A673 (cell line): ENCODE results near the gene ERBIN. TPM values are rescaled to one million over a fixed set of nuclear protein-coding genes. Genes with fewer than 3 reads are reported as not detected.

Source experiments
- BruUV-seq: library from RNA; stranded (reverse); fragments of 400-500 nt; replicated peaks from 2 replicates; lab custom pipeline; 2021; lab: Mats Ljungman, UMichigan
- CTCF ChIA-PET: fragments of 300-600 bp; sonication (Branson Sonifier 250); formaldehyde crosslinking; loops from one replicate; lab custom pipeline; 2022; ENCODE audit warnings: antibody characterized with exemption; lab: Charles Lee
- POLR2A ChIA-PET: fragments of 300-600 bp; sonication (Branson Sonifier 250); formaldehyde crosslinking; loops from one replicate; lab custom pipeline; 2022; ENCODE audit warnings: antibody characterized with exemption; ENCODE audit not compliant: low non-redundant PET; lab: Charles Lee
- DNase-seq: peaks from one replicate; pipeline ENCODE4 v3.0.0-alpha.2; 2015; ENCODE audit warnings: low spot score
- H3K27ac ChIP-seq: fragments of 200-600 bp; sonication (generic); 2 replicates; pipeline ENCODE4 v1.5.1; 2016; ENCODE audit warnings: mixed run types, low read depth, mild to moderate bottlenecking, mixed read lengths, antibody characterized with exemption, low read length; ENCODE audit not compliant: poor library complexity, severe bottlenecking
- H3K27me3 ChIP-seq: fragments of 200-600 bp; sonication (generic); replicated peaks from 2 replicates; pipeline ENCODE4 v1.6.1; 2017; ENCODE audit warnings: mixed run types, low read depth, mild to moderate bottlenecking, mixed read lengths, antibody characterized with exemption, low read length; ENCODE audit not compliant: insufficient read depth, poor library complexity
- H3K36me3 ChIP-seq: fragments of 200-600 bp; sonication (generic); 2 replicates; pipeline ENCODE4 v1.6.1; 2016; ENCODE audit warnings: mixed run types, mild to moderate bottlenecking, mixed read lengths, antibody characterized with exemption, low read length; ENCODE audit not compliant: insufficient read depth, poor library complexity, severe bottlenecking
- H3K4me1 ChIP-seq: fragments of 200-600 bp; sonication (generic); 2 replicates; pipeline ENCODE4 v1.6.1; 2017; ENCODE audit warnings: mixed run types, mild to moderate bottlenecking, mixed read lengths, antibody characterized with exemption, low read length; ENCODE audit not compliant: insufficient read depth, poor library complexity, severe bottlenecking
- H3K4me3 ChIP-seq: fragments of 200-600 bp; sonication (generic); 2 replicates; pipeline ENCODE4 v1.5.1; 2016; ENCODE audit warnings: low read depth, mixed run types, mild to moderate bottlenecking, mixed read lengths, low read length; ENCODE audit not compliant: poor library complexity, severe bottlenecking
- H3K9me3 ChIP-seq: fragments of 200-600 bp; sonication (generic); 2 replicates; pipeline ENCODE4 v1.6.1; 2016; ENCODE audit warnings: mixed run types, low read depth, mild to moderate bottlenecking, mixed read lengths, antibody characterized with exemption, low read length; ENCODE audit not compliant: poor library complexity, severe bottlenecking
- EZH2 ChIP-seq: fragments of 200-600 bp; sonication (generic); IDR thresholded peaks from 2 replicates; pipeline ENCODE4 v1.6.1; 2017; ENCODE audit warnings: borderline replicate concordance, low read depth, mild to moderate bottlenecking, mixed read lengths, antibody characterized with exemption, low read length; ENCODE audit not compliant: poor library complexity, severe bottlenecking
- intact Hi-C: fragments of 100-400 bp; cut with micrococcal nuclease; formaldehyde crosslinking; loops from one replicate; pipeline ENCODE4 v1.10.0; 2022; ENCODE audit not compliant: unreplicated experiment
- total RNA-seq: library from RNA; stranded (reverse); gene quantifications from 2 replicates; pipeline ENCODE4 v1.2.3, GENCODE V29; 2021
- TF ChIP-seq, protein P1 (sequence below): fragments of 300-800, 200-600 bp; sonication (generic); conservative IDR thresholded peaks from 2 replicates; pipeline ENCODE4 v1.5.1; 2017; ENCODE audit warnings: low read depth, mild to moderate bottlenecking, antibody characterized with exemption, low read length, moderate library complexity, mixed read lengths

Gene ERBIN
- total RNA-seq, 1 experiment from 2014 or later = 47.5 TPM

DNA sequence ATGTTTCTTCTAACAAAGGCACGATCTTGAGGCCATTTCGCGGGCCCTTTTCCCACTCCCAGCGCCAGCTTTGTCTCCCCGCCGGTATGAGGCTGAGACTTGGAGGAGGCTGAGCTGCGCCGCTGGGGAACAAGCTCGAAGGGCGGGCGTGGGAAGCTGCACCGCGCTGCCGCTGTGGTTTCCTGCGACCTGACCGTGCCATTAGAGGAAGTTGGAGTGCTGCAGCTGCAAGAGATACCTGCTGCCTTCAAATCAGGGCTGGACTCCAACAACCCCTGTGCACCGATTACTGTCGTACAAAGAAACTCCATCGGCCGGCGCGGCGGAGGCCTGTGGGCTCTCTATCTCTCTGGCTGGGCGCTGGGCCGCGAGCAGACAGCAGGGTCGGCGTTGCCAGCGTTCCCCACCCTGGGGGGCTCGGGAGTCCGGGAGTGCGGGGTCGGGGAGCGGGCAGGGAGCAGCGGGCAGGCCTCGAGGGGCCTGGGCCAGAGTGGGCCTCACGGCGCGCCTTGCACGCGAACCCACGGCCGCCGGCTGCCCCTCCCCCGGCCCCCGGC is 1.3 kb upstream of the ERBIN start:
- peak overlapping the region; percentile 90 for H3K27ac ChIP-seq
- H3K9me3 ChIP-seq = no peaks in the 10 kb centered on the region
- no peaks in the 10 kb centered on the region for H3K36me3 ChIP-seq
- intact Hi-C loops = loop anchor here (2.0 to 5.0 kb wide), 2 partner anchors 202 to 217 kb away; partner anchors contain the start of genes NLN, SGTB and SREK1
- TF ChIP-seq EZH2 = no peak
- TF ChIP-seq, protein P1, sequence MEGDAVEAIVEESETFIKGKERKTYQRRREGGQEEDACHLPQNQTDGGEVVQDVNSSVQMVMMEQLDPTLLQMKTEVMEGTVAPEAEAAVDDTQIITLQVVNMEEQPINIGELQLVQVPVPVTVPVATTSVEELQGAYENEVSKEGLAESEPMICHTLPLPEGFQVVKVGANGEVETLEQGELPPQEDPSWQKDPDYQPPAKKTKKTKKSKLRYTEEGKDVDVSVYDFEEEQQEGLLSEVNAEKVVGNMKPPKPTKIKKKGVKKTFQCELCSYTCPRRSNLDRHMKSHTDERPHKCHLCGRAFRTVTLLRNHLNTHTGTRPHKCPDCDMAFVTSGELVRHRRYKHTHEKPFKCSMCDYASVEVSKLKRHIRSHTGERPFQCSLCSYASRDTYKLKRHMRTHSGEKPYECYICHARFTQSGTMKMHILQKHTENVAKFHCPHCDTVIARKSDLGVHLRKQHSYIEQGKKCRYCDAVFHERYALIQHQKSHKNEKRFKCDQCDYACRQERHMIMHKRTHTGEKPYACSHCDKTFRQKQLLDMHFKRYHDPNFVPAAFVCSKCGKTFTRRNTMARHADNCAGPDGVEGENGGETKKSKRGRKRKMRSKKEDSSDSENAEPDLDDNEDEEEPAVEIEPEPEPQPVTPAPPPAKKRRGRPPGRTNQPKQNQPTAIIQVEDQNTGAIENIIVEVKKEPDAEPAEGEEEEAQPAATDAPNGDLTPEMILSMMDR = no peak
- H3K4me1 ChIP-seq = peaks cover 7% of the 10 kb centered on the region
- peak overlapping the region; percentile 73 for H3K4me3 ChIP-seq
- ChIA-PET POLR2A (interaction anchor here (0.6 kb wide), 1 partner anchor 157 kb away, joined by 5 read pairs; no protein-coding TSS in a partner anchor), CTCF (no interaction called here)
- no peaks in the 10 kb centered on the region for H3K27me3 ChIP-seq
- BruUV-seq = no TSS peak
- peak; percentile 75 for DNase-seq

GRCh38 chr5:65925601-65926275 is 637 bp upstream of the ERBIN start:
- CTCF ChIA-PET = interaction anchor here (0.7 kb wide), 3 partner anchors 16 to 302 kb away, joined by 3 read pairs; no protein-coding TSS in a partner anchor
- intact Hi-C loops = loop anchor here (2.0 to 5.0 kb wide), 2 partner anchors 203 to 217 kb away; partner anchors contain the start of genes NLN, SGTB and SREK1
- TF ChIP-seq EZH2 = no peak
- TF ChIP-seq, protein P1 = peak; percentile 43
- no peaks in the 10 kb centered on the region for H3K9me3 ChIP-seq
- peak overlapping the region; percentile 96 for H3K27ac ChIP-seq
- H3K4me1 ChIP-seq = peaks cover 7% of the 10 kb centered on the region
- peak; percentile 94 for DNase-seq
- H3K4me3 ChIP-seq = peak overlapping the region; percentile 73
- no TSS peak for BruUV-seq
- POLR2A ChIA-PET = interaction anchor here (0.6 kb wide), 1 partner anchor 156 kb away, joined by 5 read pairs; no protein-coding TSS in a partner anchor
- no peaks in the 10 kb centered on the region for H3K27me3 ChIP-seq
- no peaks in the 10 kb centered on the region for H3K36me3 ChIP-seq

DNA sequence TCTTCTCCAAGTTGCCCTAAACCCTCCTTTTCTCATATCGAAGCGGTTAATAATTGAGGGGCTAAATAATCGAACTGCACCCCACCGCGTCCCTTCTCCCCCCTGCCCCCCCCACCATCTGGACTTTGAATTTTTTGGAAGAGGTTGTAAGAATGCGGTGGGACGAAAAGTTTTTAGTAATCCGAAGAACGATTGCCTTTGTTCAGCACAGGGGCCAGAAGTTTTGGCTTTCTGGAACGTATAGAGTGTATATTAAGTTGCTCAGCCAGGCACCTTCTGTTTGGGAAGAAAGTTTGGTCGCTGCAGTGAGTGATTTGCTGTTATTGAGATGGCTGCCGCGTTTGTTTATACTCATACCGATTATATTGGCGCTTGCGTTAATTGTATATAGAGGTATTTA is 518 bp downstream of the ERBIN start:
- POLR2A ChIA-PET = interaction anchor here (0.6 kb wide), 1 partner anchor 1178 kb away, joined by 4 read pairs; no protein-coding TSS in a partner anchor
- intact Hi-C loops = loop anchor here (5.0 kb wide), 1 partner anchor 215 kb away; the partner anchor contains the start of gene SREK1

More for the DNA sequence above, 518 bp downstream of the ERBIN start:
- H3K9me3 ChIP-seq = no peaks in the 10 kb centered on the region
- no peak for TF ChIP-seq EZH2
- TF ChIP-seq, protein P1 = no peak
- DNase-seq = peak; percentile 36
- H3K27me3 ChIP-seq = no peaks in the 10 kb centered on the region
- peak overlapping the region; percentile 96 for H3K27ac ChIP-seq
- peak overlapping the region; percentile 73 for H3K4me3 ChIP-seq
- no peaks in the 10 kb centered on the region for H3K36me3 ChIP-seq
- no TSS peak for BruUV-seq
- H3K4me1 ChIP-seq = peaks cover 7% of the 10 kb centered on the region
- CTCF ChIA-PET = interaction anchor here (0.7 kb wide), 1 partner anchor 762 kb away, joined by 6 read pairs; no protein-coding TSS in a partner anchor
